Effector memory CD8-positive, alpha-beta T cell (primary cell): ENCODE results near the gene DLG2.
"Not testable (repeated sequence)": the region's sequence is repeated elsewhere in the genome, so short reads cannot be mapped to it uniquely, and the experiment has no call there.

ENCODE experiments used
- ATAC-seq: fragments of 150-1000 bp; cut with Tn5 transposase; replicated peaks from 2 replicates; pipeline ENCODE4 v1.10.0; 2021; ENCODE audit warnings: mild to moderate bottlenecking, moderate library complexity
- DNase-seq, 3 experiments: peaks; one replicate each; pipeline ENCODE4 v3.0.0; 2021
- H3K27ac Mint-ChIP-seq, 2 donors: one replicate each; pipeline ENCODE4 v1.8.0; 2022; ENCODE audit warnings: mild to moderate bottlenecking in 2 of 2, mixed read lengths in 2 of 2, moderate library complexity in 2 of 2
- H3K27me3 Mint-ChIP-seq, 2 donors: one replicate each; pipeline ENCODE4 v1.8.0; 2022; ENCODE audit warnings: mixed read lengths in 2 of 2
- H3K36me3 Mint-ChIP-seq: one replicate; pipeline ENCODE4 v1.8.0; 2022; ENCODE audit warnings: mild to moderate bottlenecking, moderate library complexity, mixed read lengths; ENCODE audit not compliant: insufficient read depth
- H3K4me1 Mint-ChIP-seq, 2 donors: one replicate each; pipeline ENCODE4 v1.8.0; 2022; ENCODE audit warnings: low read depth in 2 of 2, mixed read lengths in 2 of 2
- H3K4me3 Mint-ChIP-seq, 2 donors: one replicate each; pipeline ENCODE4 v1.8.0; 2022; ENCODE audit warnings: mild to moderate bottlenecking in 2 of 2, mixed read lengths in 2 of 2, moderate library complexity in 2 of 2
- H3K9me3 Mint-ChIP-seq, 2 donors: one replicate each; pipeline ENCODE4 v1.8.0; 2022; ENCODE audit warnings: mixed read lengths in 2 of 2

DLG2 gene

GRCh38 chr11:84865791-84866535 lies 761.2 kb downstream of the DLG2 start:
- ATAC-seq (no peak), DNase-seq (no peak)
- H3K36me3 Mint-ChIP-seq = no peaks in the 10 kb centered on the region
- H3K27ac Mint-ChIP-seq = no peak overlapping the region
- no peak overlapping the region for H3K4me3 Mint-ChIP-seq
- H3K27me3 Mint-ChIP-seq = no peaks in the 10 kb centered on the region
- no peaks in the 10 kb centered on the region for H3K4me1 Mint-ChIP-seq
- H3K9me3 Mint-ChIP-seq = peaks cover 9 to 17% of the 10 kb centered on the region in 2 donors

DNA sequence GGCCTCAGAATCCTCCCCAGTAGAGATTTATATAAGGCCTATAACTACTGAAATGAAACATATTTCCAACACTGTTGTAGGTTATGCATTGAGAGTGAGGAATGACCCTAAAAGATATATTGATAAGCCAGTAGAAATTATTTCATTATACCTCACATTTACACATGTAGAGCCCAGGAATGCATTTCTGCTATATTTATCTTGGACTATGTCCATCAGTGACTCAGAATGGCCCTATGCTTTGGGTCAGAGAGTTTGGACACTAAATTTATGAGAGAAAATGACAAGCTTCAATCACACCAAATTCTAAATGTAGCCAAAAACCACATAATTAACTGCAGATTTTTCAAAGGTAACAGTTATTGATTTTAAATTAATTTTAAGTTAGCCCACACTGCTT lies 761.9 kb downstream of the DLG2 start:
- H3K27me3 Mint-ChIP-seq = no peaks in the 10 kb centered on the region
- H3K4me3 Mint-ChIP-seq = no peak overlapping the region
- ATAC-seq (no peak), DNase-seq (no peak)
- no peaks in the 10 kb centered on the region for H3K36me3 Mint-ChIP-seq
- no peaks in the 10 kb centered on the region for H3K4me1 Mint-ChIP-seq
- peaks cover 9 to 17% of the 10 kb centered on the region in 2 donors for H3K9me3 Mint-ChIP-seq
- H3K27ac Mint-ChIP-seq = no peak overlapping the region

DNA sequence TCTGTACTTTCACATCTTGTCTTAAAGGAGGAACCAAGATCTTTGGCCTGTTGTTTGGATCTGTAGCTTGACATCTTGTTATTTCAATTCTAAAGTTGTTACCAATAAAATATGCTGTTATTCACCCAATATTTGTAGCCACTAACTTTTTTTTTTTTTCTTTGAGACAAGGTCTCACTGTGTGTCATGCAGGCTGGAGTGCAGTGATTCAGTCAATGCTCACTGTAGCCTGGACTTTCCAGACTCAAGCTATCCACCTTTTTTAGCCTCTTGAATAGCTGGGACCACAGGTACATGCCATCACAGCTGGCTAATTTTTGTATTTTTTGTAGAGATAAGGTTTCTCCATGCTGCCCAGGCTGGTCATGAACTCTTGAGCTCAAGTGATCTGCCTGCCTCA lies 769.4 kb downstream of the DLG2 start:
- H3K4me3 Mint-ChIP-seq = no peak overlapping the region
- H3K36me3 Mint-ChIP-seq = no peaks in the 10 kb centered on the region
- ATAC-seq = no peak
- no peak overlapping the region for H3K27ac Mint-ChIP-seq
- peaks cover 0 to 7% of the 10 kb centered on the region in 2 donors for H3K9me3 Mint-ChIP-seq
- H3K27me3 Mint-ChIP-seq = no peaks in the 10 kb centered on the region
- no peak for DNase-seq
- no peaks in the 10 kb centered on the region for H3K4me1 Mint-ChIP-seq

GRCh38 chr11:84855508-84856245 lies 771.5 kb downstream of the DLG2 start:
- Mint-ChIP-seq H3K27me3 (no peaks in the 10 kb centered on the region), H3K9me3 (peaks cover 0 to 7% of the 10 kb centered on the region in 2 donors), H3K4me1 (no peaks in the 10 kb centered on the region), H3K4me3 (no peak overlapping the region), H3K27ac (no peak overlapping the region), H3K36me3 (no peaks in the 10 kb centered on the region)
- ATAC-seq (no peak), DNase-seq (no peak)

DNA sequence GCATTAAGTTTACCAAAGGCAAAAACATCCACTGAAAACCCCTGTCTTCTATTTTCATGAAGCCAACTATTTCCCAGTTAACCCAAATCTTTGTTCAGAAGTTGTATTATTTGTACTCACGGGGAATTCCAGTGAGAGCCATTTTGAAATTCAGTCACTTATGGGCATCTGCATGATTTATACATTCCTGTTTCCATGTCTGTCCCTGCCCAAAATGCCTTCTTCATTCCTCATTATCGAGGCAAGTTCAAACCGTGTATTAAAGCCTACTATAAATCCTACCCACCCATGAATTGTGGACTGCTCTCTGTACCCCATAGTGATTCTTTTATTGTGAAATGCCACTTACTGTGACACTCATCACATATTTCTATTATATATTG lies 772.7 kb downstream of the DLG2 start:
- Mint-ChIP-seq H3K27me3 (no peaks in the 10 kb centered on the region), H3K9me3 (peaks cover 2 to 7% of the 10 kb centered on the region in 2 donors), H3K4me3 (no peak overlapping the region), H3K36me3 (no peaks in the 10 kb centered on the region), H3K4me1 (no peaks in the 10 kb centered on the region), H3K27ac (no peak overlapping the region)
- DNase-seq (no peak), ATAC-seq (no peak)

- no peaks in the 10 kb centered on the region for H3K36me3 Mint-ChIP-seq
- no peak overlapping the region for H3K4me3 Mint-ChIP-seq
- no peaks in the 10 kb centered on the region for H3K27me3 Mint-ChIP-seq
- H3K9me3 Mint-ChIP-seq = peaks cover 7 to 9% of the 10 kb centered on the region in 2 donors
- H3K27ac Mint-ChIP-seq = no peak overlapping the region
- no peaks in the 10 kb centered on the region for H3K4me1 Mint-ChIP-seq
- ATAC-seq (no peak), DNase-seq (no peak)
Measured at GRCh38 chr11:84853841-84854497, 773.2 kb downstream of the DLG2 start.

DNA sequence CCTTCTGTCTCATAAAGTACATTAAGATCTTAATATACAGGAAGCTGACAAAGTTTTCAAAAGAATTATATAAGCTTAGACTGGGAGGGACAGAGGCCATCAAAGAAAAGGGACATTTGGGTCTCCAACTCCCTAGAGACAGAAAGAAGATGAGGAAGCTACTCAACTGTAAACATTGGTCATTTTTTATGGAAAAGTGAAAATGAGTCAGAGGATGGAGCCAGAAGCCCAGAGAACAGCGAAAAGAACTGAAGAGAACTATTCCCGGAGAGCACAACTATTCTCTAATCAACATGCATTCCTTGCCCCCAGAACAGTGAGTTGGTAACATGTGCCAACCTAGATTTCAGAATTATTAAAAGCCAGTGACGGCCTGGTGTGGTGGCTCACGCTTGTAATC lies 779.3 kb downstream of the DLG2 start:
- H3K4me1 Mint-ChIP-seq = no peaks in the 10 kb centered on the region
- no peaks in the 10 kb centered on the region for H3K36me3 Mint-ChIP-seq
- DNase-seq (no peak), ATAC-seq (no peak)
- no peak overlapping the region for H3K27ac Mint-ChIP-seq
- no peak overlapping the region for H3K4me3 Mint-ChIP-seq
- no peaks in the 10 kb centered on the region for H3K27me3 Mint-ChIP-seq
- H3K9me3 Mint-ChIP-seq = peaks cover 10 to 19% of the 10 kb centered on the region in 2 donors

GRCh38 chr11:84840201-84840600 lies 786.9 kb downstream of the DLG2 start:
- H3K4me3 Mint-ChIP-seq, H3K27ac Mint-ChIP-seq, ATAC-seq, H3K27me3 Mint-ChIP-seq, H3K4me1 Mint-ChIP-seq, H3K36me3 Mint-ChIP-seq, DNase-seq, H3K9me3 Mint-ChIP-seq: not testable (repeated sequence)

- Mint-ChIP-seq H3K27me3 (no peaks in the 10 kb centered on the region), H3K36me3 (no peaks in the 10 kb centered on the region), H3K9me3 (peaks cover 8% of the 10 kb centered on the region in 2 donors), H3K4me1 (no peaks in the 10 kb centered on the region), H3K4me3 (no peak overlapping the region), H3K27ac (no peak overlapping the region)
- DNase-seq = no peak
- ATAC-seq = no peak
Measured at GRCh38 chr11:84837402-84838069, 789.6 kb downstream of the DLG2 start.

DNA sequence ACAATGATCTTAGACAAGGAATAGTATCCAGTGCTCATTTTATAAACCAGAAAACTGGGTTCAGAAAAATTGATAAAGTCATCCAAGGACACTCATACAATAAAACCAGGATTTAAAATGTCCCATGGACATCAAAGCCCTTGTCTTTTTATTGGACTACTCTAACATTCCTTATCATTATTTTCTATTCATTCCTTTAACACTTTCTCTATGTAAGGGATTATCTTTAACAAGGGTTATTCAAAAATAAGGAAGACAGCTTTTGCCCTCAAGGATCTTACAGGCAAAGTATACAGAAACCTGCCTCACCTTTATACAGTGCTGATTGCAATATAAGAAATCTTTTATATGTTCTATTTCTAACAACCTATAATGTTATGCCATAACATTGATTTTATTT lies 790.8 kb downstream of the DLG2 start:
- ATAC-seq (no peak), DNase-seq (no peak)
- Mint-ChIP-seq H3K36me3 (no peaks in the 10 kb centered on the region), H3K27ac (no peak overlapping the region), H3K4me1 (no peaks in the 10 kb centered on the region), H3K9me3 (peaks cover 6 to 8% of the 10 kb centered on the region in 2 donors), H3K27me3 (no peaks in the 10 kb centered on the region), H3K4me3 (no peak overlapping the region)

GRCh38 chr11:84833488-84834088 lies 793.6 kb downstream of the DLG2 start:
- DNase-seq (no peak), ATAC-seq (no peak)
- Mint-ChIP-seq H3K36me3 (no peaks in the 10 kb centered on the region), H3K27me3 (no peaks in the 10 kb centered on the region), H3K4me3 (no peak overlapping the region), H3K27ac (no peak overlapping the region), H3K9me3 (peaks cover 6 to 14% of the 10 kb centered on the region in 2 donors), H3K4me1 (no peaks in the 10 kb centered on the region)

DNA sequence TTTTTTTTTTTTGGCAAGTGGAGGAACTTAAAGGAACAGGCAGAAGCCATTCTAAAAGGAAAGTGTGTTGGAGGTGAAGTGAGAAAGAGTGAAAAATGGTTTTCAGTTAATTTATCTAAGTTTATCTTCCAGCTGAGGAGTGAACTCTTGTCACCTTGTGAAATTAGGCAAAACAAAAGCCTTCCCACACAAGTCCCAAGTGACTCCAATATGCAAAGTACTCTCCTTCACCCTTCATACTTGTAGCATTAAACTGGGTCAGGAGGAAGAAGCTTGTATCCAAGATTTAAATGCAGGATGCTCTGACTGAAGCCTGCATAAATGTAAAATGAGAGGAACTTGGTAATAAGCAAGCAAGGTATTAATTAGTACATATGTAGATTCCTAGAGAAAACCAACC lies 796.8 kb downstream of the DLG2 start:
- H3K27me3 Mint-ChIP-seq = no peaks in the 10 kb centered on the region
- no peaks in the 10 kb centered on the region for H3K36me3 Mint-ChIP-seq
- no peaks in the 10 kb centered on the region for H3K4me1 Mint-ChIP-seq

DNA sequence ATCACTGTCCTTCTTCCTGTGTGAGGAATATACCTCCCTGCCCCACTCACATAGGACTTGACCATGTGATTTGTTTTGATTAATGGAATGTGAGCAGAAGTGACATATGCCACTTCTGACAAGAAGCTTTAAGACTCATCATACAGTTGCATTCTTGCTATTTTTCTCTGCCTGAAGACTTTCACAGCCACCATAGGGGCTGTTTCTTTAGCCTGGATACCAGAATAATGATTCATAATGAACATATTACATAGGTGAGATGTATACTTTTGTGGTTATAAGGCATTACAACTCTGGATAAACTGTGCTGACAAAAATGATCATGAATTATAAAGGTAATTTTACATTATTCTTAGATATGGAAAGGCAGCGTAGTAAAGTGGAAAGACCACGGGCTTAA lies 798.0 kb downstream of the DLG2 start:
- ATAC-seq = no peak
- Mint-ChIP-seq H3K27ac (no peak overlapping the region), H3K4me3 (no peak overlapping the region), H3K27me3 (no peaks in the 10 kb centered on the region), H3K36me3 (no peaks in the 10 kb centered on the region), H3K9me3 (peaks cover 11 to 38% of the 10 kb centered on the region in 2 donors), H3K4me1 (no peaks in the 10 kb centered on the region)
- DNase-seq = no peak

More for the DNA sequence above, 796.8 kb downstream of the DLG2 start:
- H3K27ac Mint-ChIP-seq = no peak overlapping the region
- ATAC-seq = no peak
- H3K4me3 Mint-ChIP-seq = no peak overlapping the region
- DNase-seq = no peak
- H3K9me3 Mint-ChIP-seq = peaks cover 11 to 43% of the 10 kb centered on the region in 2 donors
